ENCODE measurements around the gene PRMT3.

The PRMT3 gene

DNA sequence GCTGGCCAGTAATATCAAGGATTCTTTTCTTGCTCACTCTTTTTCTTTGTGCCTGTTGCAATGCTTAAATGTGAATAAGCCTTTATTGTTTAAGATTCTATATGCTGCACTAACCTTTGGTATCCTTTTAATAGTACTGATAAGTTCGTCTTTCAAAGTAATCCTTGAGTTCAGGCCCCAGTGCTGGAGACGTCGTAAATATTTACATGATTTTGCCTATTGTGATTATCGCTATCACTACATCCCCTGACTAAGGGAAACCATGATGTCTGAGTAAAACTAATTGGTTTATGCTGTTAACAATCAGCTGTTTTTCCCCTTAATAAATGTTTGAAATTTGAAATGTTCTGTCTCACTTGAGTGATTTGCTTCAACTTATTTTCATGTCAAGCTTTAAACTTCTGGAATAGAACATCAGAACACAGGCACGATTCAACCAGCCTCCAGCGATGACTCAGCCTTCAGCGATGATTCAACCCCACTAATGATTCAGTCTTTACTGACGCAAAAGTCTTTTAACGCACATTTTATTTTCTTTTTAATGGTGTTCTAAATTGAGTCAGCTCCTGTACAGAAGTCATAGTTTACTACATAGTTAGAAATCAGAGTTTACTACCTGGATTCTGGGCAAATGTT lies 20.1 kb upstream of the PRMT3 start (continued):
- TF ChIP-seq ZBTB11 (tag by site-specific recombination; conservative IDR thresholded peaks at IDR 0.05; ENCODE audit: low read depth) (no peak), ZNF658 (tag by site-specific recombination; IDR thresholded peaks at IDR 0.05) (no peak), ZNF248 (tag by site-specific recombination; IDR thresholded peaks at IDR 0.05) (no peak), ZNF654 (tag by site-specific recombination; IDR thresholded peaks at IDR 0.05; ENCODE audit: low read depth) (no peak), ZBTB17 (tag by site-specific recombination; IDR thresholded peaks at IDR 0.05) (peak; percentile 66), ZNF140 (tag by site-specific recombination; IDR thresholded peaks at IDR 0.05) (no peak), ZNF2 (tag by site-specific recombination; IDR thresholded peaks at IDR 0.05) (no peak), ZNF169 (tag by site-specific recombination; IDR thresholded peaks at IDR 0.05) (no peak), ZNF274 (IDR thresholded peaks at IDR 0.05; ENCODE audit: low read length) (no peak), ZNF274 (tag by site-specific recombination; IDR thresholded peaks at IDR 0.05; ENCODE audit: borderline replicate concordance) (no peak), ZNF449 (tag by site-specific recombination; IDR thresholded peaks at IDR 0.05) (no peak), SCRT1 (tag by site-specific recombination; IDR thresholded peaks at IDR 0.05; ENCODE audit: borderline replicate concordance) (no peak), ZNF514 (tag by site-specific recombination; IDR thresholded peaks at IDR 0.05) (no peak), KLF1 (tag by site-specific recombination; IDR thresholded peaks at IDR 0.05) (no peak), PRDM10 (tag by site-specific recombination; IDR thresholded peaks at IDR 0.05) (peak; percentile 14; the same call in 1 of the 2 replicates), AEBP2 (tag by site-specific recombination; IDR thresholded peaks at IDR 0.05; ENCODE audit: borderline replicate concordance) (no peak), ZNF211 (tag by site-specific recombination; IDR thresholded peaks at IDR 0.05; ENCODE audit: low read depth) (no peak), ZNF639 (tag by site-specific recombination; IDR thresholded peaks at IDR 0.05) (no peak), ZNF18 (tag by site-specific recombination; IDR thresholded peaks at IDR 0.05) (no peak), ZSCAN16 (tag by site-specific recombination; IDR thresholded peaks at IDR 0.05) (no peak), SALL2 (tag by site-specific recombination; IDR thresholded peaks at IDR 0.05; ENCODE audit: borderline replicate concordance) (no peak), ZNF366 (tag by site-specific recombination; conservative IDR thresholded peaks at IDR 0.05) (peak; percentile 65), HOXC10 (CRISPR knock-in tag; IDR thresholded peaks at IDR 0.05) (no peak)
- TF ChIP-seq, protein P1, sequence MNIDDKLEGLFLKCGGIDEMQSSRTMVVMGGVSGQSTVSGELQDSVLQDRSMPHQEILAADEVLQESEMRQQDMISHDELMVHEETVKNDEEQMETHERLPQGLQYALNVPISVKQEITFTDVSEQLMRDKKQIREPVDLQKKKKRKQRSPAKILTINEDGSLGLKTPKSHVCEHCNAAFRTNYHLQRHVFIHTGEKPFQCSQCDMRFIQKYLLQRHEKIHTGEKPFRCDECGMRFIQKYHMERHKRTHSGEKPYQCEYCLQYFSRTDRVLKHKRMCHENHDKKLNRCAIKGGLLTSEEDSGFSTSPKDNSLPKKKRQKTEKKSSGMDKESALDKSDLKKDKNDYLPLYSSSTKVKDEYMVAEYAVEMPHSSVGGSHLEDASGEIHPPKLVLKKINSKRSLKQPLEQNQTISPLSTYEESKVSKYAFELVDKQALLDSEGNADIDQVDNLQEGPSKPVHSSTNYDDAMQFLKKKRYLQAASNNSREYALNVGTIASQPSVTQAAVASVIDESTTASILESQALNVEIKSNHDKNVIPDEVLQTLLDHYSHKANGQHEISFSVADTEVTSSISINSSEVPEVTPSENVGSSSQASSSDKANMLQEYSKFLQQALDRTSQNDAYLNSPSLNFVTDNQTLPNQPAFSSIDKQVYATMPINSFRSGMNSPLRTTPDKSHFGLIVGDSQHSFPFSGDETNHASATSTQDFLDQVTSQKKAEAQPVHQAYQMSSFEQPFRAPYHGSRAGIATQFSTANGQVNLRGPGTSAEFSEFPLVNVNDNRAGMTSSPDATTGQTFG (tag by site-specific recombination; IDR thresholded peaks at IDR 0.05; ENCODE audit: borderline replicate concordance) = no peak
